GM20000 (cell line): ENCODE data around the gene CCDC194.

Source experiments
- DNase-seq: peaks from one replicate; pipeline ENCODE4 v3.0.0; 2012; ENCODE audit warnings: low spot score
- CTCF ChIP-seq: IDR thresholded peaks from 2 replicates; pipeline ENCODE4 v1.5.1; 2012; ENCODE audit warnings: mild to moderate bottlenecking, control low read depth; ENCODE audit errors: extremely low read depth, missing control alignments

The CCDC194 gene

GRCh38 chr19:17405250-17406045, 11.5 kb upstream of the CCDC194 start, which contains the start of gene BST2:
Gene BST2 (minus strand): TSS chr19:17405630. CDS start chr19:17405575, 55 bp downstream.
- no peak for TF ChIP-seq CTCF
- peak; percentile 92 for DNase-seq

GRCh38 chr19:17404621-17405249, 10.7 kb upstream of the CCDC194 start:
- no peak for TF ChIP-seq CTCF
- DNase-seq: no peak

- no peak for DNase-seq
- no peak for TF ChIP-seq CTCF
Measured at GRCh38 chr19:17404015-17404414, 10.0 kb upstream of the CCDC194 start.

GRCh38 chr19:17402982-17403855, 9.2 kb upstream of the CCDC194 start:
- no peak for TF ChIP-seq CTCF
- peak; percentile 83 for DNase-seq

GRCh38 chr19:17401628-17402027, 7.6 kb upstream of the CCDC194 start:
- no peak for DNase-seq
- TF ChIP-seq CTCF: no peak

- no peak for TF ChIP-seq CTCF
- DNase-seq: no peak
Measured at GRCh38 chr19:17398902-17399527, 5.0 kb upstream of the CCDC194 start.
